Neural progenitor cell (in vitro differentiated cells): ENCODE results near the gene GARIN5B. TPM values are rescaled to one million over a fixed set of nuclear protein-coding genes. Genes with fewer than 3 reads are reported as not detected.

Experiments
- DNase-seq: peaks from one replicate; pipeline ENCODE4 v3.0.0-alpha.2; 2016; ENCODE audit warnings: low spot score
- H2AFZ ChIP-seq: fragments of 200-600 bp; sonication (generic); replicated peaks from 2 replicates; pipeline ENCODE4 v1.6.1; 2016; ENCODE audit warnings: antibody characterized with exemption
- H3F3A ChIP-seq: fragments of 200-600 bp; sonication (generic); 2 replicates; pipeline ENCODE4 v1.6.1; 2016; ENCODE audit warnings: antibody characterized with exemption, low read depth
- H3K27ac ChIP-seq: fragments of 200-600 bp; sonication (generic); 2 replicates; pipeline ENCODE4 v1.5.1; 2016; ENCODE audit warnings: mild to moderate bottlenecking
- H3K27me3 ChIP-seq: fragments of 200-600 bp; sonication (generic); 2 replicates; pipeline ENCODE4 v1.6.1; 2016; ENCODE audit warnings: mild to moderate bottlenecking, moderate library complexity
- H3K36me3 ChIP-seq: fragments of 200-600 bp; sonication (generic); 2 replicates; pipeline ENCODE4 v1.5.1; 2016
- H3K4me1 ChIP-seq: fragments of 200-600 bp; sonication (generic); 2 replicates; pipeline ENCODE4 v1.6.1; 2016; ENCODE audit warnings: mixed run types
- H3K4me2 ChIP-seq: fragments of 200-600 bp; sonication (generic); 2 replicates; pipeline ENCODE4 v1.6.1; 2016
- H3K4me3 ChIP-seq: fragments of 200-600 bp; sonication (generic); 2 replicates; pipeline ENCODE4 v1.5.1; 2016
- H3K79me2 ChIP-seq: fragments of 200-600 bp; sonication (generic); 2 replicates; pipeline ENCODE4 v1.6.1; 2016; ENCODE audit warnings: low read depth
- H3K9ac ChIP-seq: fragments of 200-600 bp; sonication (generic); 2 replicates; pipeline ENCODE4 v1.6.1; 2016
- H3K9me3 ChIP-seq: fragments of 200-600 bp; sonication (generic); 2 replicates; pipeline ENCODE4 v1.5.1; 2016; ENCODE audit warnings: low read depth
- H4K20me1 ChIP-seq: fragments of 200-600 bp; sonication (generic); 2 replicates; pipeline ENCODE4 v1.6.1; 2016; ENCODE audit warnings: low read depth
- H3K27ac Mint-ChIP-seq: 3 replicates; pipeline ENCODE4 v1.8.0; 2021; ENCODE audit warnings: mixed read lengths
- H3K27me3 Mint-ChIP-seq: 2 replicates; pipeline ENCODE4 v1.8.0; 2022; ENCODE audit warnings: low read depth, mild to moderate bottlenecking, inconsistent platforms, moderate library complexity, mixed read lengths; ENCODE audit not compliant: insufficient read depth
- H3K36me3 Mint-ChIP-seq: 3 replicates; pipeline ENCODE4 v1.8.0; 2021; ENCODE audit warnings: mixed read lengths
- H3K4me1 Mint-ChIP-seq: 3 replicates; pipeline ENCODE4 v1.8.0; 2021; ENCODE audit warnings: mixed read lengths
- H3K4me3 Mint-ChIP-seq: 3 replicates; pipeline ENCODE4 v1.8.0; 2021; ENCODE audit warnings: mild to moderate bottlenecking, moderate library complexity, mixed read lengths
- H3K9me3 Mint-ChIP-seq: 3 replicates; pipeline ENCODE4 v1.8.0; 2020; ENCODE audit warnings: mixed read lengths
- CTCF ChIP-seq: fragments of 200-600 bp; sonication (generic); IDR thresholded peaks from 2 replicates; pipeline ENCODE4 v1.5.1; 2017; ENCODE audit warnings: antibody characterized with exemption, mild to moderate bottlenecking
- EZH2 ChIP-seq: fragments of 200-600 bp; sonication (generic); IDR thresholded peaks from 2 replicates; pipeline ENCODE4 v1.6.1; 2017; ENCODE audit warnings: antibody characterized with exemption, mild to moderate bottlenecking, moderate library complexity
- EZH2phosphoT487 ChIP-seq: fragments of 200-600 bp; sonication (generic); IDR thresholded peaks from 2 replicates; pipeline ENCODE4 v1.6.1; 2017; ENCODE audit warnings: antibody characterized with exemption
- total RNA-seq: library from RNA; depleted of rRNA; stranded (reverse); fragments of >200 nt; gene quantifications from 2 replicates; pipeline ENCODE4 v1.2.3, GENCODE V29; 2015; ENCODE audit warnings: low replicate concordance

Gene GARIN5B
- total RNA-seq, 1 donor from 2014 or later, result not detected

- H3K9ac ChIP-seq, result no peak overlapping the region
- H3K4me3 Mint-ChIP-seq, result no peak overlapping the region
- H2AFZ ChIP-seq, result no peak overlapping the region
- TF ChIP-seq CTCF (no peak), EZH2phosphoT487 (no peak), EZH2 (no peak)
- H4K20me1 ChIP-seq, result peaks cover 50% of the 10 kb centered on the region
- H3F3A ChIP-seq, result peaks cover 28% of the 10 kb centered on the region
- peaks cover 21% of the 10 kb centered on the region for H3K4me1 ChIP-seq
- peak overlapping the region; percentile 46 for H3K27ac Mint-ChIP-seq
- peaks cover 13% of the 10 kb centered on the region for H3K27me3 Mint-ChIP-seq
- H3K27me3 ChIP-seq, result peaks cover 15% of the 10 kb centered on the region
- H3K9me3 Mint-ChIP-seq, result no peaks in the 10 kb centered on the region
- H3K36me3 ChIP-seq, result no peaks in the 10 kb centered on the region
- H3K4me2 ChIP-seq, result peak overlapping the region; percentile 69
- peaks cover 28% of the 10 kb centered on the region for H3K4me1 Mint-ChIP-seq
- no peaks in the 10 kb centered on the region for H3K79me2 ChIP-seq
- H3K27ac ChIP-seq, result no peak overlapping the region
- no peak overlapping the region for H3K4me3 ChIP-seq
- no peak for DNase-seq
- peaks cover 3% of the 10 kb centered on the region for H3K36me3 Mint-ChIP-seq
- H3K9me3 ChIP-seq, result no peaks in the 10 kb centered on the region
These were observed 15.5 kb downstream of the GARIN5B start for GRCh38 chr19:55347442-55348009.

DNA sequence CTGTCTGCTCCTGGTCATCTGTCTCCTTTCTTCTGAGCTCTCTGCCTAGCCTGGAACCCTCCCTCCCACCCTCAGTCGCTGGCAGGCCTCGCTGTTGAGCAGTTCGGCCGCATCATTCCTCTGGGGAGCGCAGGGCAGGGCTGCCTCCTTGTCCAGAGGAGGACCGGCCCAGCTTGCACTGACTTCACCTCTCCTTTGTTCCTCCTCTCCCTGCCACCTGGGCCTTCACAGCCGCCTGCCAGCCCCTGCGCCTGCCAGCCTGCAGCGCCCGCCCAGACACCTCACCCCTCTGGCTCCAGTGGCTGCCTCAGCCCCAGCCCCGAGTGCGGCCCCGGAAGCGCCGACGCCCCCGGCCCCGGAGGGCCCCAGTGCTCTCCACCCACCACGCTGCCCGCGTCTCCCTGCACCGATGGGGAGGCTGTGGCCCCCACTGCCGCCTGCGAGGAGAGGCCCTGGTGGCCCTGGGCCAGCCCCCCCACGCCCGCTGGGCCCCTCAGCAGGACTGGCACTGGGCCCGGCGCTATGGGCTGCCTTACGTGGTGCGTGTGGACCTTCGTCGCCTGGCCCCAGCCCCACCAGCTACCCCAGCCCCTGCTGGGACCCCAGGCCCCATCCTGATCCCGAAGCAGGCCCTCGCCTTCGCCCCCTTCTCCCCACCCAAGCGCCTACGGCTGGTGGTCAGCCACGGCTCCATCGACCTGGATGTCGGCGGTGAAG lies 16.2 kb downstream of the GARIN5B start:
- no peak overlapping the region for H3K27ac Mint-ChIP-seq
- no peak overlapping the region for H3K4me3 Mint-ChIP-seq
- H2AFZ ChIP-seq, result no peak overlapping the region
- no peaks in the 10 kb centered on the region for H3K9me3 ChIP-seq
- peaks cover 6% of the 10 kb centered on the region for H3K79me2 ChIP-seq
- peaks cover 8% of the 10 kb centered on the region for H3K27me3 ChIP-seq
- peaks cover 23% of the 10 kb centered on the region for H3K4me1 ChIP-seq
- peaks cover 8% of the 10 kb centered on the region for H3K27me3 Mint-ChIP-seq
- peaks cover 57% of the 10 kb centered on the region for H4K20me1 ChIP-seq
- no peaks in the 10 kb centered on the region for H3K36me3 ChIP-seq
- no peak for TF ChIP-seq EZH2phosphoT487
- no peak for TF ChIP-seq EZH2
- H3K4me3 ChIP-seq, result no peak overlapping the region
- H3F3A ChIP-seq, result peaks cover 28% of the 10 kb centered on the region
- peaks cover 3% of the 10 kb centered on the region for H3K36me3 Mint-ChIP-seq
- peaks cover 27% of the 10 kb centered on the region for H3K4me1 Mint-ChIP-seq
- no peak overlapping the region for H3K4me2 ChIP-seq
- no peaks in the 10 kb centered on the region for H3K9me3 Mint-ChIP-seq
- no peak overlapping the region for H3K9ac ChIP-seq
- no peak for DNase-seq
- no peak overlapping the region for H3K27ac ChIP-seq

DNA sequence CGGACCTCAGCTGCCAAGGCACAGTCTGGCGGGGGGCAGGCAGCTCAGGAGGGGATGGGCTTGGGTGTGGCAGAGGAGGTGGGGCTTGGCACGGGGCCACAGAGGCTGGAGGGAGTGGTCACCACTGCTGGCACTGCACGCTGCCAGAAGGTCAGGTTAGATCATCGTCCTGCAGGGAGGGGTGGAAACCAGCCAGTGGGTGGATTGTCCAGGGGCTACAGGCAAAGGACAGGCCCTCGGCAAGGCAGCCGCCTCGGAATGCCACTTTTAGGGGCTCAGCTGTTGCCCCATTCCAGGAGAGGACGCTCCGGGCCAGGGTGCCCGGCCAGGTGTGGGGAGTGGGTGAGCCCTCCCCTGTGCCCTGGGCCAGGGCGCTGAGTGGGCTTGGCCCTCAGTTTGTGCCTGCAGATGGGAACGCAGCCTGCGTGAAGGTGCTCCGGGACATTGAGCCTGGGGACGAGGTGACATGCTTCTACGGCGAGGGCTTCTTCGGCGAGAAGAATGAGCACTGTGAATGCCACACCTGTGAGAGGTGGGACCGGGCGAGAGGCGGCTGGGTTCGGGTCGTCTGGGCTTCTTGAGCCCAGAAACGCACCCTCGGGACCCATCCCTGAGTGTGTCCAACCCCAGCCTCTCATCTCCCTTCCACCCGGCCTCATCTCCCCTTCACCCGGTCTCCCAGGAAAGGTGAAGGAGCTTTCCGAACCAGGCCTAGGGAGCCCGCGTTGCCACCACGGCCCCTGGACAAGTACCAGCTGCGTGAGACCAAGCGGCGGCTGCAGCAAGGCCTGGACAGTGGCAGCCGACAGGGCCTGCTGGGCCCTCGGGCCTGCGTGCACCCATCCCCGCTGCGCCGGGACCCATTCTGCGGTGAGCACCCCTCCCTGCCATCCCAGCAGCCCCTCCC lies 17.0 kb downstream of the GARIN5B start:
- peaks cover 33% of the 10 kb centered on the region for H3K4me1 Mint-ChIP-seq
- TF ChIP-seq CTCF (no peak), EZH2 (no peak), EZH2phosphoT487 (no peak)
- Histone ChIP-seq H3K27me3 (peaks cover under 1% of the 10 kb centered on the region), H3K9me3 (no peaks in the 10 kb centered on the region), H3K27ac (no peak overlapping the region), H3K4me3 (no peak overlapping the region), H3K4me1 (peaks cover 29% of the 10 kb centered on the region), H3F3A (peaks cover 28% of the 10 kb centered on the region), H4K20me1 (peaks cover 63% of the 10 kb centered on the region), H2AFZ (no peak overlapping the region), H3K4me2 (no peak overlapping the region), H3K79me2 (peaks cover 13% of the 10 kb centered on the region), H3K9ac (no peak overlapping the region), H3K36me3 (no peaks in the 10 kb centered on the region)
- peaks cover 5% of the 10 kb centered on the region for H3K27me3 Mint-ChIP-seq
- H3K27ac Mint-ChIP-seq, result no peak overlapping the region
- no peak overlapping the region for H3K4me3 Mint-ChIP-seq
- no peaks in the 10 kb centered on the region for H3K9me3 Mint-ChIP-seq
- DNase-seq, result no peak
- peaks cover 8% of the 10 kb centered on the region for H3K36me3 Mint-ChIP-seq
